GM19351 (cell line): Measurements from ENCODE around the gene ZFP62.
A peak's percentile ranks its signal among the peaks of the same experiment; 100 is the strongest.
"Not testable (repeated sequence)": the region's sequence is repeated elsewhere in the genome, so short reads cannot be mapped to it uniquely, and the experiment has no call there.

ENCODE experiments used
- ATAC-seq: cut with Tn5 transposase; IDR thresholded peaks from one replicate; pipeline ENCODE4 v1.9.1; 2021; ENCODE audit warnings: mild to moderate bottlenecking, moderate library complexity; ENCODE audit not compliant: unreplicated experiment

The ZFP62 gene

DNA sequence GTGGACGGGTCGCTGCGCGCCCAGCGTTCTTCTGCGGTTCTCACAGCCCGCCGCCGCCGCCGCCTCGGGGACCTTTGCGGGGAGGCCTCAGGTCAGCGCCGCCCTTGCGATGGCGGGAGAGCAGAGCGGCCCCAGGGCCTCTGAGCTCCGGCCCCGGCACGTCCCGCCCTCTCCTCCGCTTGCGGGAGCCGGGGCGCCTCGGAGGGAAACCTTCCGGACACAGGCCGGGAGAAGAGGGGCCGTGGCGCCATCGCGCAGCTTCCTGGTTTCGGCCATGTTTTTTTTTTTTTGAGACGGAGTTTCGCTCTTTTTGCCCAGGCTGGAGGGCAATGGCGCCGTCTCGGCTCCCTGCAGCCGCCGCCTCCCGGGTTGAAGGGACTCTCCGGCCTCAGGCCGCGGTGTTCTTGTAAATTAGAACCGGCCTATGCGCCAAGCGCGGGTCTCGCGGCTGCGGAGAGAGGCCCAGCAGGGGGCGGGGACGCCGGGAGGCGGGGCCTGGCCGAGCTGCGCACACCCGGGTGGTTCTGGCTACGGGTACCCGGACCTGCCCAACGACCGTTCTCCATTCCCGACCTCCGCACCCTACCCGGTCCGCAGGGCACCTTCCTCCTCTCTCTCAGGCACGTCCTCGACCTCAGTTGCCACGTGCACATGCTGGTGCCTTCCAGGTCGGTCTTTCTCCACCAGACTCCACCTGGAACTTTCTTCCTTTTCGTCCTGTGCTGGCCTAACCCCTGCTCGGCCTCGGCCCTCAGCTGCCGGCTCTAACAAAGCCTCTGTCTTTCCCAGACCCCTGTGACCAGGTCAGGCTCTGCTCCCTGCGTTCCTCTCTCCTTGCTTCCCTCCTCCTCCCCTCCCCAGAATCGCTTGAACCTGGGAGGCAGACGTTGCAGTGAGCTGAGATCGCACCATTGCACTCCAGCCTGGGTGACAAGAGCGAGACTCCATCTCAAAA lies 29.7 kb downstream of the ZFP62 start:
- peak; percentile 71 for ATAC-seq

DNA sequence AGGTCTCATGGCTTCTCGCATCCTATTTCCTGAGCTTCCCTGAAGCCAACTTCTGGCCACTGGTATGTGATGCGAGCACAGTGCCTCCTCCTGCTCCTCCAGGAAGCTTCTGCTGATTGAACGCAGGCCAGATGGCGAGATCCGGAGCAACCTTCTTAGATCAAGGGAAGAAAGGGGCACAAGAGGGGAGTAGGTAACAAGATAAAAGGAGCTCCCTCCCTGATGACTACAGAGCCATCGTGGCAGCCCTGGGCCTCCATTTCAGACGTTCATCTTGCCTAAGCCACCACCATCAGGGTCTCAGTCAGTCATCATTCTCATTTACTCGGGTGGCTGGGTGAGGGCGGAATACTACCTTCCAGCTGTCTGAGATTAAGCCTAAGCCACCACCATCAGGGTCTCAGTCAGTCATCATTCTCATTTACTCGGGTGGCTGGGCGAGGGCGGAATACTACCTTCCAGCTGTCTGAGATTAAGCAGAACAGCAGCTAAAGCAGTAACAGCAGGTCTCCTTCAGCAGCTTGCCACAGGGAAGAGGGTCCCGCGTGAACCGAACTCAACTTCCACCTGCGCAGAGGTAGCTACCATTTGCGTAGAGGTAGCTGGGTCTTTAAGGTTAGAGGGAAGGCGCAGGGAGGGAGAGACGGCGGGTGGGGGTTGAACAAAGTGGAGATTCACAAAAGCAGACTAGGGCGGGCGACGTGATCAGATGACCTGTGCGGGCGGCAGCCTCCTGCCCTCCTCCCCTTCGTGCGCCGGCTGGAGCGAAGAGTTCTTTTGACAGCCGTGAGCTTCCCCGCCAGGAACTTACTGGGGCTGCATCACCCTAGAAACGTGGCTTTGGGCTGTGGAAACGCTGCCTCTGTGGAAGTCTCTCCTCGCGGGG lies 30.6 kb downstream of the ZFP62 start:
- peak; percentile 51 for ATAC-seq

DNA sequence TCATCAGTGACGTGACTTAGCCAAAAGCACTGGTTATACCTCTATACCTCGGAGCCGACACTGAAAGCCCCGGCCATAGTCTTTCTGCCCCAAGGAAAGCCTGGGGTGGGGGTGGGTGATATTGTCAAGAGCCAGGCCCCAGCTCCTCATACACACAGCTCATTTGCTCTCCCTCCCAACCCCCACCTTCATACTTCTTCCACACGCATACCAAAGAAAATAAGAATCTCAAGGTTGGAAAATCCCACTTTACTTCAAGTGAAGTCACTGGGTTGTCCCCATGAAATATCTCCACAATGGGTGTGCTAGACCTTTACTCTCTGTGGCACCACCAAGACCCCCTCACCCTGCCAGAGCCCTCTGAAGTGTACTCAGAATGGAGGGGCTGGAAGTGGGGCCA lies 31.4 kb downstream of the ZFP62 start:
- no peak for ATAC-seq

DNA sequence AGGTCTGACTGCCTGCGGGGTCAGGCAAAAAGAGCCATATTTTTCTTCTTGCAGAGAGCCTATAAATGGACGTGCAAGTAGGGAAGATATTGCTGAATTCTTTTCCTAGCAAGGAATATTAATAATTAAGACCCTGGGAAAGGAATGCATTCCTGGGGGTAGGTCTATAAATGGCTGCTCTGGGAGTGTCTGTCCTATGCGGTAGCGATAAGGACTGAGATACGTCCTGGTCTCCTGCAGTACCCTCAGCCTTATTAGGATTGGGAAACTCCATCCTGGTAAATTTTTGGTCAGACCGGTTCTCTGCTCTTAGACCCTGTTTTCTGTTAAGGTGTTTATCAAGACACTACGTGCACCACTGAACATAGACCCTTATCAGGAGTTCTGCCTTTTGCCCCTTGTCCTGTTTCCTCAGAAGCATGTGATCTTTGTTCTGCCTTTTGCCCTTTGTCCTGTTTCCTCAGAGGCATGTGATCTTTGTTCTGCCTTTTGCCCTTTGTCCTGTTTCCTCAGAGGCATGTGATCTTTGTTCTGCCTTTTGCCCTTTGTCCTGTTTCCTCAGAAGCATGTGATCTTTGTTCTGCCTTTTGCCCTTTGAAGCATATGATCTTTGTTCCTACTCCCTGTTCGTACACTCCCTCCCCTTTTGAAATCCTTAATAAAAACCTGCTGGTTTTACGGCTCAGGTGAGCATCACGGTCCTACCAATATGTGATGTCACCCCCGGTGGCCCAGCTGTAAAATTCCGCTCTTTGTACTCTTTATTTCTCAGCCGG lies 32.1 kb downstream of the ZFP62 start:
- not testable (repeated sequence) for ATAC-seq

DNA sequence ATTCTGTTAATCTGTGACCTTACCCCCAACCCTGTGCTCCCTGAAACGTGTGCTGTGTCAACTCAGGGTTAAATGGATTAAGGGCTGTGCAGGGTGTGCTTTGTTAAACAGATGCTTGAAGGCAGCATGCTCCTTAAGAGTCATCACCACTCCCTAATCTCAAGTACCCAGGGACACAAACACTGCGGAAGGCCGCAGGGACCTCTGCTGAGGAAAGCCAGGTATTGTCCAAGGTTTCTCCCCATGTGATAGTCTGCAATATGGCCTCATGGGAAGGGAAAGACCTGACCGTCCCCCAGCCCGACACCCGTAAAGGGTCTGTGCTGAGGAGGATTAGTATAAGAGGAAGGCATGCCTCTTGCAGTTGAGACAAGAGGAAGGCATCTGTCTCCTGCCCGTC lies 33.7 kb downstream of the ZFP62 start:
- ATAC-seq: not testable (repeated sequence)

DNA sequence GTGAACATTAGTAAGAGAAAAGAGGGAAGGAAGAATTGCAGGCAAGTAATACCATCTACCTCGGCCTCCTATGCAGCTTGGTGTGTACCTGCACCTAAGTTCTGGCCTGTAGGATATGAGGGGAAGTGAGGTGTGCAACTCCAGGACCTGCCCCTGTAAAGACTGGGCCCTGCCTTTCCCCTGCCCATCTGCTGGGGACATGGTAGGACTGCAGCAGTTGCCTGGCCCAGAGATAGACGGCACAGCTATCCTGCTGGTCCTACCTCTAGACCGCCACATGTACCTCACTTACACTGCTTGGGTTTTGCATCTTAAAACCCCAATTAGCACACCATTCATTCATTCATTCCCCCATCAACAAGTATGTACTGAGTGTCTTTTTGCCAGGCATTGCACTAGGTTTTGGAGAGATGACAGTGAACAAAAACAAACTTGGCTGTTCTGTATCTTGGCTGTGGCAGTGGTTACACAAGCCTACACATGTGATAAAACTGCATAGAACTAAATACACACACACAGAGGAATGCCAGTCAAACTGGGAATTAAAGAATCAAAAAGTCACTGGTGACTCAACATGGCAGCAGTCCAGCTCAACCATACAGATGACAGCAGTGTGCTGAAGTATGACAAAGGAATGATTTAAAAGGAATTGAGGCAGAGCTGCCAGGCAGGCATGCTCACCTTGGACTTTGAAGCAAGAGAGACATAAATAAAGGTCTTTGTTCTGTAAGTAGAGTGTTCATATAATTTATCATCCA lies 35.1 kb downstream of the ZFP62 start:
- no peak for ATAC-seq

DNA sequence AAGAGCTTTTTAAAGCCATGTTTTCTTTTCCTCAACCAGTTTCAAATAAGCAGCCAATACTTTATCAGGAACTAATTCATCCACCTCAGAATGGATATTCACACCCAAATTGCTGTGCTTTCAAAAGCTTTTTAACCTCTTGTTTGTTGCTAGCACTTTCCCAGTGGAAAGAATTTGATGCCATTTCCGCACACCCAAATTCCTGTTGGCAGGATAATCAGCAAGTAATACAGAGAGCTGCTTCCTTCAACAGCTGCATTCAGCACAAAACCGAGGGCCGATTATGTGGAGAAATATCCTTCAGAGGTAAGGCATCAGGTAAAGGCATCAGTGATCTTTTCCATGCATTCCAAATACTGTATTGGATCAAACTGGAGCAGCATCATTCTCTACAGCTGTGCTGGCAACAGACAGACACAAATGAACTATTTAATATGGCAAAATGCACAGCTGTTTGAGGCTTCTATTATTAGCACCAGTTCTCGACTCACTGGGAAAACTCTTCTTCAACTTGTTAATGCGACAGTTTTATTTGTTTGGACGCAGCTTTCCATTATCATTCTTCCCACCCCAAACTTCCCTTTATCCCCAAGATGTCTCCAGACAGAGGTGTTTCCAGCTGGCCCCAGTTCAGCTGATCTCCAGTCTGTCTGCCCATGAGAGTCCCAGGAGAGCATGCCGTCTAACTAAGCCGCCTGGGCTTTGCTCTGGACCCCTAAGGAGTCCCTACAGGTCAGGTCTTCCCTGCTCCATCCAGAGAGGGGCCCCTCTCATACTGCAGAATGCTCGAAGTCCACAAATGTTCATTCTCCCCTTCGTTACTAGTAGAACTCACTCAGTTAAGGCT lies 36.2 kb downstream of the ZFP62 start:
- ATAC-seq: no peak

DNA sequence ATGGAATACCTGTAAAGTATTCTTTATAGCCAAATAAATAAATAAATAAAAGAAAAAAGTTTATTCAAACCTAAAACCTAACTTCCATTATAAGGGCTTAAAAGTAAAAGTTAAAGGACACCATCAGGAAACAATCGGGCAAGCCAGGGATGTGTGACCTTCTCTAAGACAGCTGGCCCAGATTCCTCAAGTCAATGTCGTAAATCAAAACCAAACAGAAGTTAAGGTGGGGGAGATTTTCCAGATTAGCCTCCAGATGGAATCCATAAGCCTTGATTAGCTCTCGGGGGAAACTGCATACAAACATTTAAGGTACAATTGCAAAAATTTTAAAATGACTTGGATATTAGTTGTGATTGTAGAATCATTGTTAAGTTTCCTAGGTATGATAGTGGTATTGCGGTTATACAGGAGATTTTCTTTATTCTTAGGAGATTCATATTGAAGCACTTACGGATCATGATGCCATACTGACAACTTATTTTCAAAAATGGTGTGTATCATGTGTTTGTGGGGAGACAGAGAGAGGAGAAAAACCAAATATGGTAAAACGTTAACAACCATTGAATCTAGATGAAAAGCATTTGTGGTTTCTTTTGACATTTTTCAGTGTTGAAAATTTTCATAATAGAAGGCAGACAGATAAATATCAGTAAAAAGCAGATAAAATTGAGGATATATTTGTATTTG lies 37.0 kb downstream of the ZFP62 start:
- ATAC-seq: no peak

DNA sequence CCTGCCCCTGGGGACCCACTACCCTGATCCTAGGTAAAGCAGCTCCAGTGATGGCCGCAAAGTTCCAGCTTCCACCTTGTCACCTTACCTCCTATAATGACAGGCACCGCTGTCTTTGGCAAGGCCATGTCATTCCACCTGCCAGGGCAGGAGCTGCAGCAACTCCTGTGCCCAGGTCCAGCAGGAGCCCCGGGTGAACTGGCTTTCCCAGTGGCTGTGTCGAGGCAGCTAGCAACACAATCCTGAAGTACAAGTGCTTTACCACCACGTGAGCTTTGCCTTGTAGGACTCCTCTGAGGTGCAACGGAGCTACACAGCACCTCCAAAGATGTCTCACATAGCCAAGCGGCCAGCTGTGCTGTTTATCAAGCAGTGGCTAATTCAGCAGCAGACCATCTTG lies 37.7 kb downstream of the ZFP62 start:
- ATAC-seq: no peak

DNA sequence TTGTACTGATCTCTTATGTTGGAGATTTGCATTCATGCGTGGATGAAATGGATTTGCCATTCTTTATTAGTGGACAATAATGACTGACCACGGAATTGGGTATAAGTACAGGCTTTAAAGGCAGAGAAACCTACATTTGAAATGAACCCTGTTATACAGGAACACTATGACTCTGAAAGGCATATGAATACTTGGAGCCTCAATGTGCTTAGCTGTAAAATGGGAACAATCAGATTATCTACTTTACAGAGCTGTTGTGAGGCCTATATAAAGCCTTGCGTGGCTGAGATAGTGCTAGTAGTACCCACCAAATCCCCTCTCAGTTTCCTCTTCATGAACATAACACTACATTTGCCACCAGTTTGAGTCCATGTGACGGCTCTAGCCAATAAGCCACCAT lies 39.5 kb downstream of the ZFP62 start:
- ATAC-seq: no peak

DNA sequence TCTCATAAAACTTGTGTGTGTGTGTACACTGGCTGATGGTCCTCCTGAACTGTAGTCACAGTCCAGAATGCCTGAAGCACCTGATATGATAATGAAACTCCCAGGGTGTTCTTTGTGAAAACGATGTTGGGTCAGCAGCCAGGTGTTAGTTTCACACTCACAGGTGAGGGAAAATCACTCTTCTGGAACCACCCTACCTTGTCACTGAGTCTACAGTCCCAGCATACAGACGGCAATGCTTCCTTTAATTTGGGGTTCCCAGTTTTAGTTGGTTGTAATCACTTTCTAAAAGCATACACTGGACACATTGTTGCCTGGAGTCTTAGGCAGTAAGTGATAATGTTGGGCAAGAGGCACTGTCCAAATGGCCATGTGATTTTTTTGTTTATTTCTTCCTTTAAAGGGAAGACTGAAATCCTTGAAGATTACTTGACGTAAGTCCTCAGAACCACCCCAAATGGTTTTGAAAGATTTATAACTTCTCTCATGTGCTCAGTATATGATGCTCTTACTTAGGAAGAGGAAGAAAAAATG lies 40.2 kb downstream of the ZFP62 start:
- ATAC-seq: peak; percentile 89

DNA sequence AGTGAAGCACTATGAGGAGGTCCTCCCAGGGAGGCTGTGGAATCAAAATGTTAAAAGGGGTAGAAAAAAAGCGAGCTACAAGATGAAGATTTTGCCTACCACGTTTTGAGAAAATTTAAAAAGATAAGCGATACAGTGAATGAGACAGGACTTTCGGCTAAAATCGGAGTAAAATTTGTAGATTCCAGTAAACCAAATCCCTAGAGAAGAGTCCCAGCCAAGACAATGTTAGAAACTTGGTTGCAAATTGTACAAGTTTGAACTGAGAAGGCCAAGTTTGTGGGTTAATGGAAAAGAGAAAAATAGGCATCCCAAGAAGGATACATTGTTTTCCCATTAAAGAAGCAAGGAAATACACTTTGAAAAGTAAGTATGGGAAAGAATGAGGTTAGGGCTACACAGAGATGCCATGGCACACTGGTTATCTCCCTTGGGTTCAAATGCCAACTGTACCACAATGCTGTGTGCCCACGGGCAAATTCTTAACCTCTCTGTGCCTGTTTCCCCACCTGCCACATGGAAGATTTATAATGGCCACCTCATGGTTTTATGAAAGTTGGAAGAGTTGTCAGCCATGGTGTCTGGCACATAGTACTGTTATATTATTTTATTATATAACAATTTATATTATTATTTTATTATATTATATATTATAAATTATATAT lies 42.3 kb downstream of the ZFP62 start:
- no peak for ATAC-seq

DNA sequence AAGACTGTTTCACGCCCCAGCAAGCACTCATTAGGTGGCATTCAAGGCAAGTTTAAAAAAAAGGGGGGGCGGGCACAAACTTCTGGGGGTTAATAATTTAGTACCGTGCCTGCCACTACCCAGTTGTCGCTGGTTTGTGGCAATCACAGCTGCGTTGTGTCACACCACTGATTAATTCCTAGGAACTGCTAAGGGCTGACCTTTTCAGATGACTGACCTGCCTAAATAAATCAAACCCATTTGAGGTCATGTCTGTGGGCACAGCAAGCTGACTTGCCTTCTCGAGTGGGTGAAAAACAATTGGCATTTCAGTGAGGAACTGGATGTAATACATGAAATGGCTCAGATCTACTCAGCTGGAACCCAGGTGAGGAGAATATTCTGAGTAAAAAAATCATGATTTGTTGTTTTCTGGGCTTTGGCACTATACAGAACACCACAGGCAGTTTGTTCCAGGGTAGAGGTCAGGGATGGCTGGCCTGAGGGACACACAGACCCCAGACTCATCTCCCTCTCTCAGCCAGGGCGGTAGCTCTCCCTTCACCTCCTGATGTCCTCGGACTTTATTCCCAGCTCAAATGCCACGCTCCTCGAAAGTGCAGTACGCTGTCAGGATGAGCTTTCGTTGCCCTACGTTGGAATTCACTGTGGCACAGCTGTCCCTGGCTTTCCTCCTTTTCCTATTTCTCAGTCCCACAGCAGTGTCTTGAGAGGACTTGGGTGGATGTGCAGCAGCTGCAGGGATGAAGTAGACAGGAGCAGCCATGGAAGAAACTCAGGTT lies 43.0 kb downstream of the ZFP62 start:
- ATAC-seq: no peak

DNA sequence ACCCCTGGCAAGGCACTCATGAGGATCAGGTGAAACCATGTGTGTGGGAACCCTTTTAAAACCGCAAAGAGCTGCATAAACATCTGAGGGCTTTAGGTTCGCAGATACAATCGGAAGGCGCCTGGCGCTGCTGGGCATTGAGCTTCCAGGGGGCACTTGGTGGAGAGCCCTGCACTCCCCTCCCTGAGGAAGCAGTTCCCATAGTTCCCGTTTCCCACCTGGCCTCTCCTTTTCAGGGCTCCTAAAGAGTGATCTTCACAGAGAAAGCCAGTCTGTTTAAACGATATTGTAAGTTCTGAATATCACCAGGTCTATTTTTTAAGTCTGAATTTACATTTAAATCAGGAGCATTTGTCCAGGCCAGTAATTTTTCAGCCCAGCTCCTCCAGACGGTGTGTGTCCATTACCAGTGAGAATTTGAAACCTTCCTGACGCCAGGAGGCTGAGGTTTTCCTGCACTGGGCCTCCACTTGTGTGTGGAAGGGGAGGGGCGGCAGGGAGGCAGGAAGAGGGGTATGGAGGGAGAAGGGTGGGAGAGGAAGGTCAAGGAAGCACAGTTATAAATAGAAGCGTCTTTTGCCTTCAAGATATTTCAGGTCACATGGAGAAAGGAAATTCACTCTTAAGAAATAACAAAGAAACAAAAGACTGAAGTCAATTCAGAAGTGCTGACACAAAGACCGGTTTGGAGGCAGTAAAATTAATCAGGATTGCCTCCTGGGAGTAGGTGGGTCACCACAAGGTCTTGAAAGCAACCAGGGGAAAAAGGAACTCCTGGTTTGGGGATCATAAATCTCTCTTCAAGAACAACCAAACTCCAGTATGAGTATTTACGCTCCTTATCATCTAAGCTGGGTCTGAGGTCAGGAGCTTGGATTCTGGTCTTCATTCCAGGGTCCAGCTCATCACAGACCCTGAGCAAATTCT lies 44.2 kb downstream of the ZFP62 start:
- ATAC-seq: no peak

DNA sequence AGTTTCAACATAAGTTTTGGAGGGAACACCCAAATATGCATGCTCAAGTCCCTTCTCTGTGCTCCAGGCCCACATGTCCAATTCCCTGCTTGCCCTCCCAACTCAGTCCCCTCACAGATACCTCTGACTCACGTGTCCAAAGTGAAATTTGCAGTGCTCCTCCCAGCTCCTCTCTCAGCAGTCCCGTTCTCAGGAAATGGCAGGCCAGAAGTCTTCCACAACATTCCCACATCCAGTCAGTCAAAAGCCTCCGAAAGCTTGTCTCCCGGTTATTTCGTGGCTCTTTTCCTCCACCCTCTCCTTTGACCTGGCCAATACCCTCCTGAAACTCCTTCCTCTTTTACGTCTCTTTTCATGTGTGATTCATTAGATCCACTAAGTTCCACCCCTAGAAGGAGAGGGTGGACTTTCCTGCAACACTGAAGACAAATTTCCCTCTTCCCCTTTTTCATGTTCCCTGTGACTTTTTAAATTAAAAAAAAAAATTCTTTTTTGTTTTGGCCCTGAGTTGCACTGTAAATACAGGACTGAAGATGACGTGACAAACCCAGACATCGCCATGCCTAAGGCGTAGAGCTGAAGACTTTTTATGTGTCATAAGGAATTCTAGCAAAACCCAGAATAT lies 45.7 kb downstream of the ZFP62 start:
- no peak for ATAC-seq

DNA sequence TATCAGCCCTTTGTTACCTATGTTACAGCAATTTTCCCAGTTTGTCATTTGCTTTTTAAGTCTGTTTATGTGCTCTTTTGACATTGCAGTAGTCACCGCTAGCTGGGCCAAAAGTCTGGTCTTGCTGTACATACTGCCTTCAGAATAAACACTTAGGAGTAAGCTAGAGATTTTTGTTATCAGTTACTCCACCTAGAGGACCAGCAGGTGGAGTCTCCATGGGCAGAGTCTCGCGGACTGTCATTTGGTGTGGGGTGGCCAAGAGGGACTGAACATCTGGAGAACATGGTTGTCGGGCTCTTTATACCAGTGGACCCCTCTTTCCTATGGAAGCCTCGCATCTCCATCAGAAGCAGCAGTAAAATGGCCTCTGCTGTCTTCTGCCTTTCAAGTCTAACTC lies 47.7 kb downstream of the ZFP62 start:
- ATAC-seq: no peak
